ENCODE results near the gene MPZL3. TPM values are rescaled to one million over a fixed set of nuclear protein-coding genes. Genes with fewer than 3 reads are reported as not detected.

Gene MPZL3
- total RNA-seq, 1 donor from 2014 or later = 34.8 TPM

GRCh38 chr11:118205606-118206378 is 46.4 kb downstream of the MPZL3 start:
- FAIRE-seq (no peak), DNase-seq (ENCODE audit: low read depth) (no peak)
- no peak overlapping the region for H3K4me3 ChIP-seq (ENCODE audit: low read depth, low read length)
- no peaks in the 10 kb centered on the region for H3K36me3 ChIP-seq (ENCODE audit: control insufficient read depth, insufficient read depth, low read length)
- H3K27me3 ChIP-seq (ENCODE audit: control insufficient read depth, insufficient read depth, low read length) = no peaks in the 10 kb centered on the region
- no peak for TF ChIP-seq CTCF (IDR thresholded peaks at IDR 0.05; ENCODE audit: insufficient read depth, low read length, severe bottlenecking)

- DNase-seq (ENCODE audit: low read depth) = no peak
These were observed 49.4 kb downstream of the MPZL3 start for GRCh38 chr11:118202599-118203422.

GRCh38 chr11:118201966-118202365 is 50.2 kb downstream of the MPZL3 start:
- no peak overlapping the region for H3K4me3 ChIP-seq (ENCODE audit: low read depth, low read length)
- H3K27me3 ChIP-seq (ENCODE audit: control insufficient read depth, insufficient read depth, low read length) = no peaks in the 10 kb centered on the region
- no peaks in the 10 kb centered on the region for H3K36me3 ChIP-seq (ENCODE audit: control insufficient read depth, insufficient read depth, low read length)
- TF ChIP-seq CTCF (IDR thresholded peaks at IDR 0.05; ENCODE audit: insufficient read depth, low read length, severe bottlenecking) = no peak
- DNase-seq (ENCODE audit: low read depth) (no peak), FAIRE-seq (no peak)

More at GRCh38 chr11:118202599-118203422, 49.4 kb downstream of the MPZL3 start:
- no peak overlapping the region for H3K4me3 ChIP-seq (ENCODE audit: low read depth, low read length)
- no peak for FAIRE-seq
- no peaks in the 10 kb centered on the region for H3K36me3 ChIP-seq (ENCODE audit: control insufficient read depth, insufficient read depth, low read length)
- no peak for TF ChIP-seq CTCF (IDR thresholded peaks at IDR 0.05; ENCODE audit: insufficient read depth, low read length, severe bottlenecking)
- no peaks in the 10 kb centered on the region for H3K27me3 ChIP-seq (ENCODE audit: control insufficient read depth, insufficient read depth, low read length)

- Histone ChIP-seq H3K36me3 (ENCODE audit: control insufficient read depth, insufficient read depth, low read length) (no peaks in the 10 kb centered on the region), H3K4me3 (ENCODE audit: low read depth, low read length) (no peak overlapping the region), H3K27me3 (ENCODE audit: control insufficient read depth, insufficient read depth, low read length) (no peaks in the 10 kb centered on the region)
- FAIRE-seq = no peak
- TF ChIP-seq CTCF (IDR thresholded peaks at IDR 0.05; ENCODE audit: insufficient read depth, low read length, severe bottlenecking) = no peak
- DNase-seq (ENCODE audit: low read depth) = no peak
These were observed 51.1 kb downstream of the MPZL3 start for GRCh38 chr11:118200901-118201680.

GRCh38 chr11:118200497-118200896 is 51.7 kb downstream of the MPZL3 start:
- H3K36me3 ChIP-seq (ENCODE audit: control insufficient read depth, insufficient read depth, low read length) = no peaks in the 10 kb centered on the region
- DNase-seq (ENCODE audit: low read depth) = no peak

More at GRCh38 chr11:118200497-118200896, 51.7 kb downstream of the MPZL3 start:
- Histone ChIP-seq H3K27me3 (ENCODE audit: control insufficient read depth, insufficient read depth, low read length) (no peaks in the 10 kb centered on the region), H3K4me3 (ENCODE audit: low read depth, low read length) (no peak overlapping the region)
- no peak for FAIRE-seq
- TF ChIP-seq CTCF (IDR thresholded peaks at IDR 0.05; ENCODE audit: insufficient read depth, low read length, severe bottlenecking) = no peak
